ENCODE measurements around the gene PRKAR1B.

Gene PRKAR1B

GRCh38 chr7:711093-711921 lies 15.8 kb downstream of the PRKAR1B start:
- TF ChIP-seq TAF1 (IDR thresholded peaks at IDR 0.05; ENCODE audit: low read depth) (no peak), TEAD4 (IDR thresholded peaks at IDR 0.05) (no peak), ZBTB7A (IDR thresholded peaks at IDR 0.05; ENCODE audit: low read depth) (0 out of 2 replicates have a peak, but pooled peaks have one; percentile 9), EP300 (IDR thresholded peaks at IDR 0.05; ENCODE audit: borderline replicate concordance) (no peak), NFIC (IDR thresholded peaks at IDR 0.05) (no peak), CEBPB (IDR thresholded peaks at IDR 0.05) (no peak)

- TF ChIP-seq YY1 (IDR thresholded peaks at IDR 0.05; ENCODE audit: low read depth) = no peak
These were observed 16.9 kb downstream of the PRKAR1B start for GRCh38 chr7:710161-710560.

GRCh38 chr7:707296-708000 lies 19.6 kb downstream of the PRKAR1B start:
- no peak for TF ChIP-seq YY1 (IDR thresholded peaks at IDR 0.05; ENCODE audit: low read depth)
- no peak for TF ChIP-seq FOXM1 (IDR thresholded peaks at IDR 0.05; ENCODE audit: borderline replicate concordance, low read depth)
- TF ChIP-seq TEAD4 (IDR thresholded peaks at IDR 0.05) = no peak
- TF ChIP-seq CREB1 (IDR thresholded peaks at IDR 0.05; ENCODE audit: low read depth) = no peak

GRCh38 chr7:706721-707120 lies 20.4 kb downstream of the PRKAR1B start:
- TF ChIP-seq, protein P1, sequence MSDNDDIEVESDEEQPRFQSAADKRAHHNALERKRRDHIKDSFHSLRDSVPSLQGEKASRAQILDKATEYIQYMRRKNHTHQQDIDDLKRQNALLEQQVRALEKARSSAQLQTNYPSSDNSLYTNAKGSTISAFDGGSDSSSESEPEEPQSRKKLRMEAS (IDR thresholded peaks at IDR 0.05) = no peak
- no peak for TF ChIP-seq EP300 (IDR thresholded peaks at IDR 0.05; ENCODE audit: borderline replicate concordance)
- no peak for TF ChIP-seq NFIC (IDR thresholded peaks at IDR 0.05)
- no peak for TF ChIP-seq CEBPB (IDR thresholded peaks at IDR 0.05)
- no peak for TF ChIP-seq EGR1 (IDR thresholded peaks at IDR 0.05)
- no peak for TF ChIP-seq FOXM1 (IDR thresholded peaks at IDR 0.05; ENCODE audit: borderline replicate concordance, low read depth)
- no peak for TF ChIP-seq ZBTB7A (IDR thresholded peaks at IDR 0.05; ENCODE audit: low read depth)
- no peak for TF ChIP-seq CREB1 (IDR thresholded peaks at IDR 0.05; ENCODE audit: low read depth)
- TF ChIP-seq YY1 (IDR thresholded peaks at IDR 0.05; ENCODE audit: low read depth) = no peak
- no peak for TF ChIP-seq TEAD4 (IDR thresholded peaks at IDR 0.05)

- TF ChIP-seq ZBTB7A (IDR thresholded peaks at IDR 0.05; ENCODE audit: low read depth) (no peak), EGR1 (IDR thresholded peaks at IDR 0.05) (no peak), REST (IDR thresholded peaks at IDR 0.05; ENCODE audit: low read depth) (no peak), YY1 (IDR thresholded peaks at IDR 0.05; ENCODE audit: low read depth) (no peak), FOXM1 (IDR thresholded peaks at IDR 0.05; ENCODE audit: borderline replicate concordance, low read depth) (no peak)
These were observed 24.0 kb downstream of the PRKAR1B start for GRCh38 chr7:703049-703448.

GRCh38 chr7:701086-701671 lies 25.9 kb downstream of the PRKAR1B start:
- TF ChIP-seq EP300 (IDR thresholded peaks at IDR 0.05; ENCODE audit: borderline replicate concordance) (no peak), REST (IDR thresholded peaks at IDR 0.05; ENCODE audit: low read depth) (no peak), EGR1 (IDR thresholded peaks at IDR 0.05) (no peak), RAD21 (IDR thresholded peaks at IDR 0.05; ENCODE audit: low read depth) (no peak)
- TF ChIP-seq, protein P1 (IDR thresholded peaks at IDR 0.05) = no peak

DNA sequence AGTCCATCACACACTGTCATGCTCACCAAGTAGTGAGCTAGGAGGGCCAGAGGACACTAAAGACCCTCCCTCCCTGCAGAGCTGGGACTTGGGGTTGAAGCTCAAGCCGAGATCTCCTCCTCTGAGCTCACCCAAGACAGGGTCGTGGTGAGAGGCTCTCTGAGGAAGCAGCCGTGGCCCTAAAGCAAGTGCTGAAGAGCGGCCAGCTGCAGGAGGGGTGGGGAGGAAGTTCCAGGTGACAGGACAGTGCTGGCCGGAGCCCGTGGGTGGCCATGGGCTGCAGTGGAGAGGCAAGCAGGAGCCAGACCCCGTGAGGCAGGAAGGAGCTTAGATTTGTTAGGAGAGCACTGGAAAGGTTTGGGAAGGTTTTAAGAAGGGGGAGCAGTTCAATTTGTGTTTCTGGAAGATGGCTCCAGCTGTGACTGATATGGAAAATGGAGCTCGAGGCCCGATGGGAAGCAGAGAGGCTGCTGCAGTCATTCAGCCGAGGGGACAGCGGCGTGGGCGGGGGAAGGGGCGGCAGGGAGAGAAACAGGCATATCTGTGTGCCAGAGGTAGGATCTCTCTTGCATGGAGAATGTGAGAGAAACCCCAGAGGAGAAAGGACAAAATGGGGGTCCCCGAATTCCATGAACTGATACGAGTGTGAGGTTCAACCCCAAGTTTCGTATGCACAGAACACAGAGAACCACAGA lies 27.5 kb downstream of the PRKAR1B start:
- TF ChIP-seq CEBPB (IDR thresholded peaks at IDR 0.05) (no peak), CREB1 (IDR thresholded peaks at IDR 0.05; ENCODE audit: low read depth) (no peak), EGR1 (IDR thresholded peaks at IDR 0.05) (no peak), TEAD4 (IDR thresholded peaks at IDR 0.05) (no peak), EP300 (IDR thresholded peaks at IDR 0.05; ENCODE audit: borderline replicate concordance) (no peak), TCF12 (IDR thresholded peaks at IDR 0.05; ENCODE audit: low read depth) (no peak)
- TF ChIP-seq, protein P2, sequence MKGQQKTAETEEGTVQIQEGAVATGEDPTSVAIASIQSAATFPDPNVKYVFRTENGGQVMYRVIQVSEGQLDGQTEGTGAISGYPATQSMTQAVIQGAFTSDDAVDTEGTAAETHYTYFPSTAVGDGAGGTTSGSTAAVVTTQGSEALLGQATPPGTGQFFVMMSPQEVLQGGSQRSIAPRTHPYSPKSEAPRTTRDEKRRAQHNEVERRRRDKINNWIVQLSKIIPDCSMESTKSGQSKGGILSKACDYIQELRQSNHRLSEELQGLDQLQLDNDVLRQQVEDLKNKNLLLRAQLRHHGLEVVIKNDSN (IDR thresholded peaks at IDR 0.05) = no peak
